ENCODE results near the gene MYO1D.
"Not testable (repeated sequence)": the region's sequence is repeated elsewhere in the genome, so short reads cannot be mapped to it uniquely, and the experiment has no call there.

The MYO1D gene

DNA sequence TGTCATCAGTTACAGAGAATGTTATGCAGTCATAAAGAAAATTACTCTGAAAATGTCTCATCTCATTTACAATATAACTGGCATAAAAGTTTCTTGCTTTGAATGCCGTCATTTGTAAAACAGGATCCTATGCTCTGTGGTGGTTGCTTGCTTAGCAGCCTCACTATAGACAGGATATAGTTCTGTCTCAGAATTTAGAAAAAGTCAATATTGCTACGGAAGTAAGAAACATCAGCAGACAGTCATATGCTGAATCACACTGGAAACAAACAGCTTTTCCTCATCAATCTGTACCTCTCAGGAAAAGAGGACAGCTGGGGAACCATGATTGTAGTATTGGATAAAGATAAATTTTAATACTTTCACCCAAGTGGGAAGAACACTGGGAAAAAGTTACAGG, 105.5 kb downstream of the MYO1D start:
- DNase-seq: no peak

DNA sequence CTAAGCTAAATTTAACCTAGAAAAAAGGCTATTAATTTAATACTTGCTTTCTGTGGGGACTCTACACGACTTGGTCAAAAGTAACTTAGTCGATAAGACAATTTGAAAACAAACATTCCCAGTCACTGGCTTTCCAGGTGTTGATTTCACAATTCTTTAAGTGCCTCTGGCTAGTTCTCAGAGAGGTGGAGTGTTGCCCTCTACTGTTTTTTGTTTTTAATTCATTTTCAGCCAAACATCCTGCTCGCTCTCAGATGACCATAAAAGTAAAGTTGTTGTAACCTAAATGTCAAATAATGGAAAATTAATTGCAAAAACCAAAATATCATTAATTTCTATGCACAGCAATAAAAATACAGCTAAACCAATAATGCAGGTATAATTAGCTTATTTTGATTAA, 107.1 kb downstream of the MYO1D start:
- peak; percentile 23 for DNase-seq

GRCh38 chr17:32763855-32764439, 113.0 kb downstream of the MYO1D start:
- DNase-seq: no peak

DNA sequence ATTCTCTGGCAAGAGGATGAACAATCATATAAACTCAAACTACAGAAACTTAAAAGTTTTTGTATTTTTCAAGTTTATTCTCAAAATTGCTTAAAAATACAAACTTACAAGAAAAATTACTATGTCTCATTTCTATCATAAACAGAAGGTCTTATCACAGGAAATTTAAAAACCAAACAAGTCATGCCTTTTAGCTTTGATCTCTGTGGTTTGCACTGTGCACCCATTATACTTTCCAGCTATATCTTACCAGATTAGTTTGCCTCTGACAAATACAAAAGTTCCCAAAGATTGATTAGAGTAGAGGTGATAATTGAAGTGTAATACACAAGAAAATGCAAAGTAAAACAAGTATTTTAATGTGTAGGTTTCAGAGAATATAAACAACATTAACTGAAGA, 117.4 kb downstream of the MYO1D start:
- DNase-seq: no peak

- DNase-seq: no peak
Observed at GRCh38 chr17:32757963-32758362, 119.0 kb downstream of the MYO1D start.

DNA sequence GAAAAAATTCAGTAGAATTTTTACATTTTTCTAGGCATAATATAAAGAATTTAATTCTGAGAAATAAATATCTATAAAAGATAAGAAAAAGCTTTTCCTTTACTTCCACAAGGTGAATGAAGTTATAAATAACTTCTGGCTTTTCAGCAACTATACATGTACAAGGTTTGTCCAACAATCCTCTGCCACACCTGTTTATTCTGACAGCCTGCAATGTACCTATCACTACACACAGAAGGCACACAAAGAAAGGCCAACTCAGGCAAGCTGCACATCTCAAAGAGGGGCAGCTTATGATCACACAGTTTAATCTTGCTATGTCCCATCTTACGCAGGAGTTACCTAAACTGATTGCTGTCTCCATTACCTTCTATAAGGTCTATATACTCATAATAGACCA, 120.2 kb downstream of the MYO1D start:
- no peak for DNase-seq

GRCh38 chr17:32755045-32755805, 121.7 kb downstream of the MYO1D start:
- peak; percentile 76 for DNase-seq

GRCh38 chr17:32752934-32753333, 124.0 kb downstream of the MYO1D start:
- DNase-seq: no peak

DNA sequence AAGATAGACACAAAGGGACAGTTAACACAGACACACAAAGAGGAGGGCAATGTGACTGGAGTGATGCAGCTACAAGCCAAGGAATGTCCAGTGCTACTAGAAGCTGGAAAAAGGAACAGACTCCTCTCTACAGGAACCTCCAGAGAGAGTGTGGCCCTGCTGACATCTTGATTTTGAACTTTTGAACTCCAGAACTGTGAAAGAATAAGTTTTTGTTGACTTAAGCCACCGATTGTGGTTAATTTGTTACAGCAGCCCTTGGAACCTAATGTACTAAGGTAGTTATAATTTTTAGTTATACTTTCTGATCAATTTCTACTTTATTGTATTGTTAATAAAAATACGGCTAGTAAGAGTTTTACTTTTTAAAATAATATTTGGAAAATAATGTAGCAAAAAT, 129.1 kb downstream of the MYO1D start:
- no peak for DNase-seq

DNA sequence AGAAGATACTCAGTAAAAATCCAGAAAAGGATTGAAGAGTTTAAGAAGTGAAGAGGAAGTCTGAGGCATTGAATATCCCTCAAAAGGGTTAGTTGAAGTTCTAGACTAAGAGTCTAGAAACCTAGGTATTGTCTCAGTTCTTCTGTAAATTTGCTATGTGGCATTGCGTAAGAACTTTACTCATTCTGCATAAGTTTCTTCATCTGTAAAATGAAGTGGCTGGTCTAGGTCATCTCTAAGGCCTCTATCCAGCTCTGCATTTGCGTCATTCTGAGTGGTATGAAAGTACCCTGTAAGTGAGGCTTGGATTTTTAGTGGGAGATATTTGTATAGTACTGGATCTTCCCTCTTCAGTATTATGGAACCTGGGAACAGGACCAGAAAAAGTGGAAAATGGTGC, 130.2 kb downstream of the MYO1D start:
- DNase-seq: no peak

GRCh38 chr17:32746280-32746679, 130.6 kb downstream of the MYO1D start:
- no peak for DNase-seq

DNA sequence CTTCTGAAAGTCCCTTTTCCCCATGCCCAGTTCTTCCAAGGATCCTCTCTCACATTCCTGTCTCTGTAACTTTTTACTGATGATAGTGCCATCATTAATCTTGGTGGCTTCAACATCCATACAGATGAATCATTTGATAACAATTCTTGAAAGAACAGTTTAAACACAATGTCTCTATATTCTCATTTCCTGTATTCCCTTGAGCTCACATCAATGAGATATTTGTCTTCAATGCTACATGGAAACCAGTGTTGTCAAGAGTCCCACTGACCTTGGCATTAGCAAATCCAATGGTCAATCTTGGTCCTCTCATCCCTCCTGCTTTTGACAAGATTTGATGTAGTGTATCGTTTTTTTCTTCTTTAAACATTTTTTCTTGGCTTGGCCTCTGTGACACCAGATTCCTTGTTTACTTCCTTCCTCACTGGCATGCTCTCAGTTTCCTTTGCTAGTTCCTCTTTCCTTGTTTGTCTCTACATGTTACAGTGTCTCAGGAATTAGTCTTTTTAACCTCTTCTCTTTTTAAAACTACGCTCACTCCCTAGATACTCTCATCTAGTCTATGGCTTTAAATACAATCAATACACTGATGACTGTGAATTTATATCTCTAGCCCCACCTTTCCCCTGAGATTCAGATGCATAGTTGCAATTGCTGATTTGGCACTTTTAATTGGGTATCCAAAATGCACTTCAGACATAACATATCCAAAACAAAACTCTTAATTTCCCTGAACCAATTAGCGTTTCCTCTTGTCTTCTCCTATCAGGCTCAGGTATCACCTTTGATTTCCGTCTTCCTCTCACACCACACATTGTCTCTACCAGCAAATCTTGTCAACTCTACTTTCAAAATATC, 134.0 kb downstream of the MYO1D start:
- no peak for DNase-seq

DNA sequence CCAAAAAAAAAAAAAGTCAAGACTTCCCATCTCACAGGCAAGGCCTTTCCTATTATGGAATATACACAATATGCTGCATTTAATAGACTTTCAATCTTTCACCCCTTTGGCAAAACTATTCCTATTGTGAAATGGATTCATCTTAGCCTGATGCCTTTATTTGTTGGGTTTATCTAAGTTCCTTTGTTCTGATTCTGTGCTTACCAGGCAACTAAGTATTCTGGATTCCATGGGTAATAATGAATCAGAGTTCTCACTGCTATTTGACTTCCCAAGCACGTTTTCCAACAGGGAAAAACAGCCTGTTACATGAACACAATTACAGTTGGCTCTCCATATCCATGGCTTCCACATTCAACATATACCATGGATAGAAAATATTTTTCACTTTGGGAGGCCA, 135.5 kb downstream of the MYO1D start:
- no peak for DNase-seq

DNA sequence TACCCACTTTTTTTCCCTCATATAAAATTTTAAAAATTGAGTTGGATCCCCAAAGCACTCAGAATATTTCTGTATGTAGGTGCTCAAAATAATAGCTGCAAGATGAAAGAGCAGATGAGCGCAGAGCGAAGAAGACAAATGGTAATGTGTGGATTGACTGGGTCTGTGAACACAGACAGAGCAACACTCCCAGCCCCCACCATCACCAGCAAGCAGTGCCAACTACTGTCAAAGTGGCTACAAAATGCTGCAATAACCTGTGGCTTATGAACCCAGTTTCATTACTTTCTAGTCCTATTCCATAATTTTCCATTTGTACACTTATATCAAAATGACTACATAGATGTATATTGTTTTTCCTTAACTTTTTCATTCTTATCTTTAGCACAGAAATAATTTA, 137.2 kb downstream of the MYO1D start:
- no peak for DNase-seq

DNA sequence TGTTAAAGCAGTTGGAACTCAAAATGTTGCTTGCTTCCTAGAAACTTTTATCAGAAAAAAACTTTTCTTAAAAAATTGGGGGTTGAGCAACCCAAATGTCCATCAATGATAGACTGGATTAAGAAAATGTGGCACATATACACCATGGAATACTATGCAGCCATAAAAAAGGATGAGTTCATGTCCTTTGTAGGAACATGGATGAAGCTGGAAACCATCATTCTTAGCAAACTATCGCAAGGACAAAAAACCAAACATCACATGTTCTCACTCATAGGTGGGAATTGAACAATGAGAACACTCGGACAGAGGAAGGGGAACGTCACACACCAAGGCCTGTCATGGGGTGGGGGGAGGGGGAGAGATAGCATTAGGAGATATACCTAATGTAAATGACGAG, 137.8 kb downstream of the MYO1D start:
- not testable (repeated sequence) for DNase-seq

- no peak for DNase-seq
Observed at GRCh38 chr17:32733401-32733800, 143.5 kb downstream of the MYO1D start.

- no peak for DNase-seq
Observed at GRCh38 chr17:32732900-32733299, 144.0 kb downstream of the MYO1D start.

DNA sequence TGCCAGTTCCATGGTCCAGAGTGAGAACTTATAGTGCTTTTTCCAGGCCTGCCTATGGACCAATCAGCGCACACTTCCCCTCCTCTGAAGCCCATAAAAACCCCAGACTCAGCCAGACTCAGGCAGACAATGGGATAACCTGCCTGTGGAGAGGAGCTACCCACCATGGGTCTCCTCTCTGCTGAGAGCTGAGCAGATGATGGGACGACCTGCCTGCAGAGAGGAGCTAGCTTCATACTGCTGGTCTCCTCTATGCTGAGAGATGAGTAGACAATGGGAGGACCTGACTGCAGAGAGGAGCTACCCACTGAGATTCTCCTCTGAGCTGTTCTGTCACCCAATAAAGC, 144.7 kb downstream of the MYO1D start:
- DNase-seq: no peak

DNA sequence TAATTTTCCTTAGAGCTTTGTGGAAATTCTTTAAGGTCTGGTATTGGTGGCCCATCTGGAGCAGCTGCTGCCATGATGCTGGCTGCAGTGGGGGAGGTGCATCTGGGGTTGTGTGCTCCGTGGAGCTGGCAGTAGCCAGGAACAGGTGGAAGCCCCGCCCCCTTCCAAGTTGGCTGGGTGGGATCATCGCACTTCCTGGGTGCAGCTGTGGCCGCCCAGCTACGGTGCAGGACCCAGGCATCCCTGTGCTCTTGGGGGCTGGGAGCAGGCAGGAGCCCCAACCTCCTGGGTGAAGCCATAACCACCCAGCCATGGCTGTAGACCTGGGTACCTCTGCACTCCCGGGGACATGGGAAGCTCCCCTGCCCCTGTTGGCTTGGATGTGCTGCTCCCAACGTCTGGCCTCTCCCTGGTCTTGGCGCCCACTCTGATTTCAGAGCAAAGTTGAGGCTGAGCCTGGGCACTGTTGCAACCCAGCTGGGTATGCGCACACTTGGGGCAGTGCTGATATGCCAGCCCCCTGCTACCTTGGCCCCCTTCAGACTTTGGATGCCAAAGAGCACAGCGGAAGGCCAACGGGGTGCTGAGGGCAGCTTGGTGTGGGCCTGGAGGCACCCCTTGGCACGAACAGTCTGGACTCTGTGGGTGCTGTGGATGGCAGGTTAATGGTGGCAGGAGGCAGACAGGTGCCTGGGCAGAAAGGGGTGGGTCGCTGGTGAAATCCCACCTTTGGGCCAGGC, 145.2 kb downstream of the MYO1D start:
- DNase-seq: no peak

DNA sequence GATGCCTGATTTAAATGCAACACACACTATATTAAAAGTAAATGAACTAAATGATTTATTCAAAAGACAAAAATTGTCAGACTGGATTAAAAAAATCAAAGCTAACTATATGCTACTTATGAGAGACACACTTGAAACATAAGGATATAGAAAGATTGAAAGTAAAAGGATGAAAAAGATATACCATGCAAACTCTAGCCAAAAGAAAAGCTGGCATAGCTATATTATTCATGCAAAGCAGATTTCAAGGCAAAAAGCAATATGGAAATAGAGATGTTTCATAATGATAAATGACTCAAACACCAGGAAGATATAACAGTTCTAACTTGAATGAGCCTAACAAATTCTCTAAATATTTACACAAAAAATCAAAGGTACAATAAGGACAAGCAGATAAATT, 149.2 kb downstream of the MYO1D start:
- DNase-seq: no peak

DNA sequence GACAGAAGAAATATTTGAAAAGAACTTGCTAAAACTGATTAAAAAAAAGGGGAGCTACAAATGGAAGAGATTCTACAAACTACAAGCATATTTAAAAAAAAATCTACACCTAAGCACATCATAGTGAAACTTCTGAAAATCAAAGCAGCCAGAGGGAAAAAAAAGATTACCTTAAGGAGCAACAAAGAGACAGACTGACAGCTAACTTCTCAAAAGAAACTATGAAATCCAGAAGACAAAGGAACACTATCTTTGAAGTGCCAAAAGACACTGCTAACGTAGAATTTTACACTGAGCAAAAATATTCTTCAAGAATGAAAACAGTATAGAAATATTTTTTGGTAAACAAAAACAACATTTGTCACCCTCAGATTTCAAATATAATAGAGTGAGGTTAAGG, 151.2 kb downstream of the MYO1D start:
- no peak for DNase-seq

DNA sequence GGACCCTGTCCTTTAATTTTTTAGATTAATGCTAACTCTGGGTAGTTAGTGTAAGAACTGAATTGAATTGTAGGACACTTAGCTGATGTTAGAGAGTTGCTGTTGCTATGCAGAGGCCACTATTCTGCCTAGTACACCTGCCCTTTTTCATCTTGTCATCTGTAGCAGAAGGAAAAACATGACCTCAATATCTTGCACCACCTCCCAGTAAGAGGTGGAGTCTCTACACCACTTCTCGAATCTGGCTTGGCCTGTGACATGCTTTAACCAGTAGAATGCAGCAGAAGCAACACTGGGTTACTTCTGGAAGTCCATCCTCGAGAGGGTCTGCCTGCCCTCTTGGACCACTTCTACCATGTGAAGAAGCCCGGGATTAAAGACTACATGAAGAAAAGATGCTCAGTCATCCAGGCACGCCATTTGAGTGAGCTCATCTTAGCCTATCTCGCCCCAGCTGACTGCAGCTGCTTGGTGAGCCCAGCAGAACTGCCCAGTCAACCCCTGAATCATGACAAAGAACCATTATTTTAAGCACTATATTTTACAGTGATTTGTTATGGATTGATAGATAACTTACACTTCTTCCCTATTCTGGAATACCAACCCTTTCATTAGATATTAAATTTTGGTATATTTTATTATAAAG, 153.5 kb downstream of the MYO1D start:
- no peak for DNase-seq

- no peak for DNase-seq
Observed at GRCh38 chr17:32722733-32723132, 154.2 kb downstream of the MYO1D start.

Measured in COR-L47 (cell line).